ENCODE data around the gene PBX4. TPM values are rescaled to one million over a fixed set of nuclear protein-coding genes. Genes with fewer than 3 reads are reported as not detected.

PBX4 gene
- total and polyA plus RNA-seq, 10 of the 15 experiments (the other 5 are each of a cell fraction or from before 2014, with no cell fraction given): 0.18 to 17.3 (median 4.2) TPM

DNA sequence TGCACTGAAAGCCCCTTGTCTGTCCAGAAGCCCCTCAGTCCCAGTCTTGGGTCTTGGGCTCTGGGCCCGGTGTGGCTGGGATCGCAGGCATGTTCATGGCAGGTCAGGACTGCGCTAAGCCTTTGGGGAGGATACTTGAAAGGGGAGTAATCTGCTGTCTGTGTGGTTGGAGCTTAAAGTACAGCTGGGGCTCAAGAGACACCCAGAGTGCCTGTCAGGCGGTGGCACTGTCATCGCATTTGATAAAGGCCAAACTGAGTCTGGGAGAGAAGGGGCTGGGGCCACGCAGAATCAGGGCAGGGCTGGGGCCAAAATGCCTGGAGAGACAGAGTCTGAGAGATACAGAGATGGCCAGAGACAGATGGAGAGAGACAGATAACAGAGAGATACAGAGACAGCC lies 84.6 kb downstream of the PBX4 start (continued):
- TF ChIP-seq, protein P1, sequence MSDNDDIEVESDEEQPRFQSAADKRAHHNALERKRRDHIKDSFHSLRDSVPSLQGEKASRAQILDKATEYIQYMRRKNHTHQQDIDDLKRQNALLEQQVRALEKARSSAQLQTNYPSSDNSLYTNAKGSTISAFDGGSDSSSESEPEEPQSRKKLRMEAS (IDR thresholded peaks at IDR 0.05; ENCODE audit: low read depth, low read length): no peak
- TF ChIP-seq, protein P2, sequence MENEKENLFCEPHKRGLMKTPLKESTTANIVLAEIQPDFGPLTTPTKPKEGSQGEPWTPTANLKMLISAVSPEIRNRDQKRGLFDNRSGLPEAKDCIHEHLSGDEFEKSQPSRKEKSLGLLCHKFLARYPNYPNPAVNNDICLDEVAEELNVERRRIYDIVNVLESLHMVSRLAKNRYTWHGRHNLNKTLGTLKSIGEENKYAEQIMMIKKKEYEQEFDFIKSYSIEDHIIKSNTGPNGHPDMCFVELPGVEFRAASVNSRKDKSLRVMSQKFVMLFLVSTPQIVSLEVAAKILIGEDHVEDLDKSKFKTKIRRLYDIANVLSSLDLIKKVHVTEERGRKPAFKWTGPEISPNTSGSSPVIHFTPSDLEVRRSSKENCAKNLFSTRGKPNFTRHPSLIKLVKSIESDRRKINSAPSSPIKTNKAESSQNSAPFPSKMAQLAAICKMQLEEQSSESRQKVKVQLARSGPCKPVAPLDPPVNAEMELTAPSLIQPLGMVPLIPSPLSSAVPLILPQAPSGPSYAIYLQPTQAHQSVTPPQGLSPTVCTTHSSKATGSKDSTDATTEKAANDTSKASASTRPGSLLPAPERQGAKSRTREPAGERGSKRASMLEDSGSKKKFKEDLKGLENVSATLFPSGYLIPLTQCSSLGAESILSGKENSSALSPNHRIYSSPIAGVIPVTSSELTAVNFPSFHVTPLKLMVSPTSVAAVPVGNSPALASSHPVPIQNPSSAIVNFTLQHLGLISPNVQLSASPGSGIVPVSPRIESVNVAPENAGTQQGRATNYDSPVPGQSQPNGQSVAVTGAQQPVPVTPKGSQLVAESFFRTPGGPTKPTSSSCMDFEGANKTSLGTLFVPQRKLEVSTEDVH (IDR thresholded peaks at IDR 0.05; ENCODE audit: low read depth, partially characterized antibody): no peak

DNA sequence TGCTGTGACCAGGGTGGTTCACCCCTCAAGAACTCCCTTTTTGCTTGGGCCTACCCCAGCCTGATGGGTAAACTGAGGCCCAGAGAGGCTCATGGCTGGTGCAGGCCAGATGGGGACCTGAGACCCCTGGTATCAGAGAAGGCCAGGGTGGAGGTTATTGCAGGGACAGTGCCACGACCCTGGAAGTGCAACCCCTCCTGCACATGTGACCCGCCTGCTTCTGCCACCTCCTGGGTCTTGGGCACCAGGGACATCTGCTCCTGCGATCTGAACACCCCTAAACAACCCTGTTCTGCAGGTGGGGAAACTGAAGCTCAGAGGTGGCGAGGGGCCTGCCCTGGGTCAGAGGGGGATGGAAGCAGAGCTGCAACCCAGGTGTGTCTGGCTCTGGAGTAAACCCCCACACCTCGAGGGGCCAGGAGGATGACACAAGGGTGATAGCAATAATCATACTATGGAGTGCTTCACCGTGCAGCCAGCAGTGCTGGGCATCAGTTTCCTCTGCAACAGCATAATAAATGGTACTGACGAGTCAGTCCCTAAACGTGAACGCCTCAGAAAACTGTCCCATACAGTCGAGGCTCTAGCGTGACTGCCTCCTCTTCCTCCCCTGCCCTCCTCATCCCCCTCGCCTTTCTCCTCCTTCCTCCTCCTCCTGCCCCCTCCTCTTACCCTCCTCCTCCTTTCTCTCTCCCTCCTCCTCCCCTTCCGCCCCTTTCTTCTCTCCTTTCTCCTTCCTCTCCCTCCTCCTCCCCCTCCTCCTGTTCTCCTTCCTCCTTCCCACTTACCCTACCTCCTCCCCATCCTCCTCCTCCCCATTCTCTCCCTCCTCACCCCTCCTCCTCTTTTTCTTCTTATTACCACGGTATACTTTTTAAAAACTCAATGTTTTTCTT lies 85.4 kb downstream of the PBX4 start:
- DNase-seq (ENCODE audit: low read depth, low spot score): no peak
- H3K27ac ChIP-seq (ENCODE audit: control insufficient read depth, insufficient read depth): no peak overlapping the region
- no peaks in the 10 kb centered on the region for H3K9me3 ChIP-seq (replicated peaks; ENCODE audit: control insufficient read depth, insufficient read depth, low read length)
- H3K4me3 ChIP-seq: no peak overlapping the region
- CTCF ChIA-PET: interaction anchor here (0.7 to 3.6 kb wide), 23 partner anchors 8 to 426 kb away, joined by 3 to 50 read pairs (median 4); partner anchors contain the start of genes GMIP, NDUFA13 and PBX4
- BruUV-seq (replicated peaks): no TSS peak
- ATAC-seq: peak; percentile 6; the same call in 1 of the 3 replicates
- WGBS (ENCODE audit: insufficient coverage, insufficient replicate concordance, low lambda C conversion rate, missing lambda C conversion rate): 67% methylated on average over 14 of the region's 14 CpGs
- no peak for FAIRE-seq
- RAD21 ChIA-PET (ENCODE audit: unreplicated experiment): interaction anchor here (0.6 to 3.5 kb wide), 9 partner anchors 14 to 129 kb away, joined by 3 to 22 read pairs (median 6); partner anchors contain the start of gene GMIP
- no peak overlapping the region for H3K9ac ChIP-seq (ENCODE audit: control insufficient read depth, insufficient read depth, low read length)
- in situ Hi-C loops (cut with MboI) (loop anchor here (25.0 kb wide), 4 partner anchors 879 to 1504 kb away; partner anchors contain the start of genes ZNF66 and ZNF737), intact Hi-C loops (cut with micrococcal nuclease; ENCODE audit: unreplicated experiment) (loop anchor here (1.0 kb wide), 2 partner anchors 110 to 426 kb away; partner anchors contain the start of gene GMIP)
- H3K4me1 ChIP-seq (ENCODE audit: control insufficient read depth, insufficient read depth, low read length): no peaks in the 10 kb centered on the region
- H4K20me1 ChIP-seq (ENCODE audit: control insufficient read depth, insufficient read depth): no peaks in the 10 kb centered on the region
- no peaks in the 10 kb centered on the region for H3K79me2 ChIP-seq (ENCODE audit: control insufficient read depth, insufficient read depth, low read length)
- no peaks in the 10 kb centered on the region for H3K27me3 ChIP-seq (replicated peaks in 1 of 2; ENCODE audit: control insufficient read depth in 2 of 2, insufficient read depth in 2 of 2, low read length in 1 of 2)
- peaks cover 3 to 7% of the 10 kb centered on the region in 2 experiments for H3K36me3 ChIP-seq (ENCODE audit: control insufficient read depth in 2 of 2, insufficient read depth in 2 of 2, low read length in 1 of 2)
- H3K4me2 ChIP-seq (ENCODE audit: control insufficient read depth, insufficient read depth): no peak overlapping the region
- SMC1A ChIA-PET (ENCODE audit: uncharacterized antibody, unreplicated experiment): interaction anchor here (0.7 to 2.3 kb wide), 10 partner anchors 17 to 427 kb away, joined by 3 to 21 read pairs (median 5); partner anchors contain the start of genes GMIP, NDUFA13 and TSSK6
- POLR2A ChIA-PET: no interaction called here
- no peak overlapping the region for H2AFZ ChIP-seq (ENCODE audit: control insufficient read depth, low read depth, low read length)
- TF ChIP-seq EP300 (IDR thresholded peaks at IDR 0.05; ENCODE audit: borderline replicate concordance in 1 of 2, control insufficient read depth in 1 of 2, low read depth in 2 of 2, low read length in 2 of 2) (no peak), YBX1 (IDR thresholded peaks at IDR 0.05) (no peak)
- TF ChIP-seq, protein P3, sequence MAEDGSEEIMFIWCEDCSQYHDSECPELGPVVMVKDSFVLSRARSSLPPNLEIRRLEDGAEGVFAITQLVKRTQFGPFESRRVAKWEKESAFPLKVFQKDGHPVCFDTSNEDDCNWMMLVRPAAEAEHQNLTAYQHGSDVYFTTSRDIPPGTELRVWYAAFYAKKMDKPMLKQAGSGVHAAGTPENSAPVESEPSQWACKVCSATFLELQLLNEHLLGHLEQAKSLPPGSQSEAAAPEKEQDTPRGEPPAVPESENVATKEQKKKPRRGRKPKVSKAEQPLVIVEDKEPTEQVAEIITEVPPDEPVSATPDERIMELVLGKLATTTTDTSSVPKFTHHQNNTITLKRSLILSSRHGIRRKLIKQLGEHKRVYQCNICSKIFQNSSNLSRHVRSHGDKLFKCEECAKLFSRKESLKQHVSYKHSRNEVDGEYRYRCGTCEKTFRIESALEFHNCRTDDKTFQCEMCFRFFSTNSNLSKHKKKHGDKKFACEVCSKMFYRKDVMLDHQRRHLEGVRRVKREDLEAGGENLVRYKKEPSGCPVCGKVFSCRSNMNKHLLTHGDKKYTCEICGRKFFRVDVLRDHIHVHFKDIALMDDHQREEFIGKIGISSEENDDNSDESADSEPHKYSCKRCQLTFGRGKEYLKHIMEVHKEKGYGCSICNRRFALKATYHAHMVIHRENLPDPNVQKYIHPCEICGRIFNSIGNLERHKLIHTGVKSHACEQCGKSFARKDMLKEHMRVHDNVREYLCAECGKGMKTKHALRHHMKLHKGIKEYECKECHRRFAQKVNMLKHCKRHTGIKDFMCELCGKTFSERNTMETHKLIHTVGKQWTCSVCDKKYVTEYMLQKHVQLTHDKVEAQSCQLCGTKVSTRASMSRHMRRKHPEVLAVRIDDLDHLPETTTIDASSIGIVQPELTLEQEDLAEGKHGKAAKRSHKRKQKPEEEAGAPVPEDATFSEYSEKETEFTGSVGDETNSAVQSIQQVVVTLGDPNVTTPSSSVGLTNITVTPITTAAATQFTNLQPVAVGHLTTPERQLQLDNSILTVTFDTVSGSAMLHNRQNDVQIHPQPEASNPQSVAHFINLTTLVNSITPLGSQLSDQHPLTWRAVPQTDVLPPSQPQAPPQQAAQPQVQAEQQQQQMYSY (CRISPR knock-in tag; IDR thresholded peaks at IDR 0.05): no peak
- TF ChIP-seq, protein P4, sequence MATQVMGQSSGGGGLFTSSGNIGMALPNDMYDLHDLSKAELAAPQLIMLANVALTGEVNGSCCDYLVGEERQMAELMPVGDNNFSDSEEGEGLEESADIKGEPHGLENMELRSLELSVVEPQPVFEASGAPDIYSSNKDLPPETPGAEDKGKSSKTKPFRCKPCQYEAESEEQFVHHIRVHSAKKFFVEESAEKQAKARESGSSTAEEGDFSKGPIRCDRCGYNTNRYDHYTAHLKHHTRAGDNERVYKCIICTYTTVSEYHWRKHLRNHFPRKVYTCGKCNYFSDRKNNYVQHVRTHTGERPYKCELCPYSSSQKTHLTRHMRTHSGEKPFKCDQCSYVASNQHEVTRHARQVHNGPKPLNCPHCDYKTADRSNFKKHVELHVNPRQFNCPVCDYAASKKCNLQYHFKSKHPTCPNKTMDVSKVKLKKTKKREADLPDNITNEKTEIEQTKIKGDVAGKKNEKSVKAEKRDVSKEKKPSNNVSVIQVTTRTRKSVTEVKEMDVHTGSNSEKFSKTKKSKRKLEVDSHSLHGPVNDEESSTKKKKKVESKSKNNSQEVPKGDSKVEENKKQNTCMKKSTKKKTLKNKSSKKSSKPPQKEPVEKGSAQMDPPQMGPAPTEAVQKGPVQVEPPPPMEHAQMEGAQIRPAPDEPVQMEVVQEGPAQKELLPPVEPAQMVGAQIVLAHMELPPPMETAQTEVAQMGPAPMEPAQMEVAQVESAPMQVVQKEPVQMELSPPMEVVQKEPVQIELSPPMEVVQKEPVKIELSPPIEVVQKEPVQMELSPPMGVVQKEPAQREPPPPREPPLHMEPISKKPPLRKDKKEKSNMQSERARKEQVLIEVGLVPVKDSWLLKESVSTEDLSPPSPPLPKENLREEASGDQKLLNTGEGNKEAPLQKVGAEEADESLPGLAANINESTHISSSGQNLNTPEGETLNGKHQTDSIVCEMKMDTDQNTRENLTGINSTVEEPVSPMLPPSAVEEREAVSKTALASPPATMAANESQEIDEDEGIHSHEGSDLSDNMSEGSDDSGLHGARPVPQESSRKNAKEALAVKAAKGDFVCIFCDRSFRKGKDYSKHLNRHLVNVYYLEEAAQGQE (IDR thresholded peaks at IDR 0.05; ENCODE audit: low read depth, low read length): no peak
